MM.1S (cell line): ENCODE results near the gene MBOAT2.

Source experiments
- EZH2 ChIP-seq: fragments of 300-600 bp; sonication (generic); optimal IDR thresholded peaks from 2 replicates; pipeline ENCODE3; 2017; ENCODE audit warnings: low read depth, mild to moderate bottlenecking, antibody characterized with exemption, low read length, mixed read lengths
- TF ChIP-seq, protein P1 (sequence below): fragments of 300-600 bp; sonication (generic); IDR thresholded peaks from 2 replicates; pipeline ENCODE4 v1.5.1; 2016; ENCODE audit warnings: antibody characterized with exemption, low read length, mixed read lengths

GRCh38 chr2:9018534-9018933, 15.1 kb upstream of the MBOAT2 start:
- no peak for TF ChIP-seq EZH2
- TF ChIP-seq, protein P1, sequence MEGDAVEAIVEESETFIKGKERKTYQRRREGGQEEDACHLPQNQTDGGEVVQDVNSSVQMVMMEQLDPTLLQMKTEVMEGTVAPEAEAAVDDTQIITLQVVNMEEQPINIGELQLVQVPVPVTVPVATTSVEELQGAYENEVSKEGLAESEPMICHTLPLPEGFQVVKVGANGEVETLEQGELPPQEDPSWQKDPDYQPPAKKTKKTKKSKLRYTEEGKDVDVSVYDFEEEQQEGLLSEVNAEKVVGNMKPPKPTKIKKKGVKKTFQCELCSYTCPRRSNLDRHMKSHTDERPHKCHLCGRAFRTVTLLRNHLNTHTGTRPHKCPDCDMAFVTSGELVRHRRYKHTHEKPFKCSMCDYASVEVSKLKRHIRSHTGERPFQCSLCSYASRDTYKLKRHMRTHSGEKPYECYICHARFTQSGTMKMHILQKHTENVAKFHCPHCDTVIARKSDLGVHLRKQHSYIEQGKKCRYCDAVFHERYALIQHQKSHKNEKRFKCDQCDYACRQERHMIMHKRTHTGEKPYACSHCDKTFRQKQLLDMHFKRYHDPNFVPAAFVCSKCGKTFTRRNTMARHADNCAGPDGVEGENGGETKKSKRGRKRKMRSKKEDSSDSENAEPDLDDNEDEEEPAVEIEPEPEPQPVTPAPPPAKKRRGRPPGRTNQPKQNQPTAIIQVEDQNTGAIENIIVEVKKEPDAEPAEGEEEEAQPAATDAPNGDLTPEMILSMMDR: no peak
